ENCODE measurements around the gene FNDC3B.

GRCh38 chr3:172157564-172158258 is 118.3 kb downstream of the FNDC3B start:
- no peak for TF ChIP-seq CTCF (IDR thresholded peaks at IDR 0.05)
- no peak for TF ChIP-seq TFCP2L1 (CRISPR knock-in tag; IDR thresholded peaks at IDR 0.05)
- TF ChIP-seq MYC (IDR thresholded peaks at IDR 0.05; ENCODE audit: borderline replicate concordance, low read length), result no peak

Data from A549 (cell line).